Measurements from ENCODE around the gene NINJ1. TPM values are rescaled to one million over a fixed set of nuclear protein-coding genes. Genes with fewer than 3 reads are reported as not detected.

NINJ1 gene
- total and polyA plus RNA-seq, 2 of the 8 experiments (the other 6 are each of a cell fraction or from before 2014, with no cell fraction given), result 28.2 to 65.6 TPM

DNA sequence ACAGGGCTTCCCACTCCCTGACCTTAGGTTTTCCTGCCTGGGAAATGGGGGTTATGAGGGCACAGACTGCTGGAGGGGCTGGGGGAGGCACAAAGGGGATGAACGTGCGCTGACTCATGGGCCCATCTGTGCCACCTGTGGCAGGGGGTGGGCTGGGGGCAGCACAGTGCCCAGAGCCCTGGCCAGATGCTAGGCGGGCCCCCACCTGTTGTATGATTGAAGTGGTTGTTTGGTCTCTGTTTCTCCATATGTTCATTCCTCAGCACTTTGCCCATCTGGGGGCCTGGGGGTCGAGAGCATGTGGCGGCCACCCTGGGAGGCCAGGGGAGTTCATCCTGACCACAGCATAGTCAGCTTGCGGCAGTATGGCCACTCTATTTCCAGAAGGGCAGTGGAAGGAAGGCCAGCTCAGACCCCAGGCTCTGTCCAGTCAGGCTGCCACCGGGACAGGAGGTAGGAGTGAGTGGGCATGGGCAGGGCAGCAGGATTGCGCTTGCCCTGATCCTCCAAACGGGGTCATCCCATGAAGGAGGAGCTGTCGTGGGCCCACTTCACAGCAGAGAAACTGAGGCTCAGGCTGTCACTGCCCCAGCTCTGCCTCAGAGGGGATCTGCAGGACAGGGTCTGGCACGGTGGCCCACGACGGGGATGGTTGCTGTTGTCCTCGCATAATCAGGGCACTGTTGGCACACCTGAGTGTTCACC lies 841 bp upstream of the NINJ1 start:
- Histone ChIP-seq H2BK12ac (ENCODE audit: low read depth, low read length) (peak overlapping the region; percentile 85; the same call in 1 of the 2 replicates), H3K27ac (ENCODE audit: low read depth, low read length) (no peak overlapping the region), H3K79me2 (ENCODE audit: control insufficient read depth in 1 of 2, insufficient read depth in 2 of 2, low read length in 2 of 2) (peaks cover 0 to 9% of the 10 kb centered on the region in 2 experiments; a peak in 1 of 4 replicates), H2AK5ac (ENCODE audit: low read depth, low read length) (no peak overlapping the region), H2BK20ac (ENCODE audit: low read length) (peak overlapping the region; percentile 23), H3K9ac (replicated peaks in 1 of 4; ENCODE audit: extremely low read depth in 1 of 4, low read depth in 3 of 4, low read length in 3 of 4) (no peak overlapping the region; a peak in 1 of 7 replicates), H3K23me2 (ENCODE audit: low read depth, low read length) (peaks cover 16% of the 10 kb centered on the region; the same call in 1 of the 2 replicates), H2BK15ac (ENCODE audit: low read length) (peak overlapping the region; percentile 90), H3K4me2 (ENCODE audit: insufficient read depth in 1 of 2, low read depth in 2 of 2, low read length in 2 of 2) (peak overlapping the region; percentile 88 to 92), H4K20me1 (replicated peaks in 1 of 2; ENCODE audit: control insufficient read depth in 1 of 2, insufficient read depth in 2 of 2, low read length in 2 of 2) (peaks cover 0 to 4% of the 10 kb centered on the region in 2 experiments), H3K14ac (ENCODE audit: insufficient read length) (no peak overlapping the region), H3K56ac (replicated peaks; ENCODE audit: insufficient read length, low read depth, low read length) (no peak overlapping the region), H2BK5ac (ENCODE audit: low read depth, low read length) (no peak overlapping the region; the same call in 1 of the 2 replicates), H3K9me3 (ENCODE audit: insufficient read depth in 2 of 2, low read depth in 1 of 2, low read length in 1 of 2) (no peaks in the 10 kb centered on the region), H3K23ac (ENCODE audit: insufficient read length) (no peak overlapping the region), H2AFZ (ENCODE audit: low read length) (peak overlapping the region; percentile 86), H3K79me1 (ENCODE audit: low read depth, low read length) (peaks cover 9% of the 10 kb centered on the region; the same call in 1 of the 2 replicates), H4K8ac (ENCODE audit: extremely low read depth, insufficient read depth, low read length) (no peak overlapping the region), H3K4me1 (replicated peaks in 1 of 4; ENCODE audit: control insufficient read depth in 3 of 4, insufficient read depth in 4 of 4, low read length in 3 of 4) (peaks cover 0 to 32% (median 18%) of the 10 kb centered on the region in 4 experiments; a peak in 6 of 7 replicates), H2BK120ac (replicated peaks; ENCODE audit: low read depth, low read length) (no peak overlapping the region), H3K4me3 (ENCODE audit: extremely low read depth in 1 of 4, insufficient read depth in 2 of 4, low read depth in 3 of 4, low read length in 4 of 4) (peak overlapping the region; percentile 71 to 86 (median 72)), H3K36me3 (ENCODE audit: control insufficient read depth in 2 of 4, insufficient read depth in 4 of 4, low read length in 3 of 4) (no peaks in the 10 kb centered on the region), H3K4ac (replicated peaks; ENCODE audit: insufficient read length, low read depth, low read length) (no peak overlapping the region), H4K5ac (ENCODE audit: insufficient read length, low read depth, low read length) (no peak overlapping the region), H3K27me3 (replicated peaks in 1 of 4; ENCODE audit: control insufficient read depth in 3 of 4, extremely low read depth in 1 of 4, insufficient read depth in 3 of 4, low read length in 3 of 4) (peaks cover 0 to 13% (median 10%) of the 10 kb centered on the region in 4 experiments; a peak in 5 of 7 replicates), H4K91ac (replicated peaks; ENCODE audit: insufficient read length, low read length) (no peak overlapping the region), H3K18ac (ENCODE audit: extremely low read depth, low read length) (peak overlapping the region; percentile 71; the same call in 1 of the 2 replicates)
- WGBS, 2 experiments (ENCODE audit: extremely low coverage in 1 of 2, insufficient coverage in 1 of 2, insufficient read length in 1 of 2, insufficient replicate concordance in 2 of 2, low coverage in 1 of 2, low lambda C conversion rate in 2 of 2, missing lambda C conversion rate in 1 of 2), result 76% methylated on average over 12 of the region's 14 CpGs; no CpG with 5 or more reads in 1 of the 2 experiments
- DNase-seq (ENCODE audit: low read depth in 1 of 2, low spot score in 2 of 2), result no peak
- ChIA-PET POLR2A (ENCODE audit: partially characterized antibody) (interaction anchor here (0.7 to 1.8 kb wide), 3 partner anchors 9 to 19 kb away, joined by 3 to 7 read pairs (median 3); no protein-coding TSS in a partner anchor), CTCF (ENCODE audit: partially characterized antibody) (interaction anchor here (0.6 to 3.4 kb wide), 6 partner anchors 8 to 165 kb away, joined by 3 to 11 read pairs (median 5); no protein-coding TSS in a partner anchor)
- no peak for FAIRE-seq
- TF ChIP-seq TAF7 (optimal IDR thresholded peaks at IDR 0.05; ENCODE audit: borderline replicate concordance, low read depth, low read length), result no peak
- no peak for TF ChIP-seq EGR1 (IDR thresholded peaks at IDR 0.05; ENCODE audit: borderline replicate concordance, low read depth, low read length)
- TF ChIP-seq CBX8 (IDR thresholded peaks at IDR 0.05; ENCODE audit: borderline replicate concordance, low read depth, low read length), result no peak
- 0 out of 4 replicates have a peak, but pooled peaks of 1 of the 2 experiments have one; percentile 8 for TF ChIP-seq HDAC2 (IDR thresholded peaks at IDR 0.05; ENCODE audit: borderline replicate concordance in 1 of 2, low read depth in 2 of 2, low read length in 2 of 2)
- TF ChIP-seq CREB1 (IDR thresholded peaks at IDR 0.05), result no peak
- no peak for TF ChIP-seq BACH1 (IDR thresholded peaks at IDR 0.05; ENCODE audit: low read length)

Measured in H1 (cell line).